Raji (cell line): Measurements from ENCODE around the gene TSPAN4.

Experiments
- POLR2A ChIP-seq: IDR thresholded peaks from 2 replicates; pipeline ENCODE4 v1.6.1; 2011; ENCODE audit warnings: low read depth, low read length, control low read depth; ENCODE audit not compliant: insufficient read depth

Gene TSPAN4

DNA sequence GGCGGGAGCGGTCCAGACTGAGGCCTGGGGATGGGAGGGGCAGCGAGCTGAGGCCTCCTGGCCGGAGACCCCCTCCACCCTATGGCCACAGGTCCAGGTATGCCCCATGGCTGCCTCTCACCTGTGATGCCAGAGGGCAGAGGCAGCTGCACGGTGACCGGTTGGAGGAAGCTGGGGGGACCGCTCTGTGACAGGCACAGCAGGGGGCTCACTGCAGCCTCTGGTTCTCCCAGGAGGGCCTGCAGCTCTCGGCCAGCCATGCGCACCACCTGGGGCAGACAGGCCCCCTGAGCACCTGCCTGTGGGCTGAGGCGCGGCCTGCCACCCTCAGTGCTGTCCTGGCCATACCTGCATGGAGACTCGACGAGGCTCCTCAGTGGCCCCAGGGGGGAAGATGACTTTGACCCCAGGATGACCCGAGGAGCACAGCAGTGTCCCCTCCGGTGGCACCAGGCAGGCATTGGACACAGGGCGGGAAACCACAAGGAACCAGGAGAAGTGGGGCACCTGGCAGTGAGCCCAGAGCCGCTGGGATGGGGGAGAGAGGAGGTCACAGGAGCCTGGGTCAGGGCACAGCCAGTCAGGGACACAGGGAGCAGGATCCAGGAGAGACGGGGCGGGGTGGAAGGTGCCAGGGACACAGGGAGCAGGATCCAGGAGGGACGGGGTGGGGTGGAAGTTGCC is 41.4 kb upstream of the TSPAN4 start:
- no peak for TF ChIP-seq POLR2A

DNA sequence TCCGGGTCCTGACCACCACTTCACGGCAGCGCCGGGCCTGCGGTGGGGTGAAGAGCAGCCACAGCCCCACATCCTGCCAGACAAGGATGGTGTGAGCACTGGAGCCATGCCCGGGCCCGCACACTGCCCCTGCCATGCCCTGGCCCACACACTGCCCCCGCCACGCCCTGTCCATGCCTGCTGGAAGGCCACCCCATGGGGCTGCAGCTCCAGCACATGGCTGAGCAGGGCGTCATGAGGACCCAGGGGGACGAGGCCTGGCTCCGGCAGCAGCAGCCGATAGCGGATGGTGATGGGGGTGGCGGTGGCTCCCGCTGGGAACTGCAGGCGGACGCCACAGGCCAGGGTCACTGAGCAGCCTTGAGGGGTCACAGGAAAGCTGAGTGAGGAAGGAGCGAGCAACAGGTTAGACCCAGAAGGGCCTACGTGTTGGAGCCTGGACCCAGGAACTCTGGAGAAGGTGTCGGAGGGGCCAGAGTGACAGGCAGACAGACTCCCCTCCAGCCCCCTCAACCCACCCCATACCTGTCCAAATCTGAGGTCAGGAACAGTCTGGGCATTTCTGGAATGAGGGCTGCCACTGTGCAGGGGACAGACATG is 40.5 kb upstream of the TSPAN4 start:
- no peak for TF ChIP-seq POLR2A

DNA sequence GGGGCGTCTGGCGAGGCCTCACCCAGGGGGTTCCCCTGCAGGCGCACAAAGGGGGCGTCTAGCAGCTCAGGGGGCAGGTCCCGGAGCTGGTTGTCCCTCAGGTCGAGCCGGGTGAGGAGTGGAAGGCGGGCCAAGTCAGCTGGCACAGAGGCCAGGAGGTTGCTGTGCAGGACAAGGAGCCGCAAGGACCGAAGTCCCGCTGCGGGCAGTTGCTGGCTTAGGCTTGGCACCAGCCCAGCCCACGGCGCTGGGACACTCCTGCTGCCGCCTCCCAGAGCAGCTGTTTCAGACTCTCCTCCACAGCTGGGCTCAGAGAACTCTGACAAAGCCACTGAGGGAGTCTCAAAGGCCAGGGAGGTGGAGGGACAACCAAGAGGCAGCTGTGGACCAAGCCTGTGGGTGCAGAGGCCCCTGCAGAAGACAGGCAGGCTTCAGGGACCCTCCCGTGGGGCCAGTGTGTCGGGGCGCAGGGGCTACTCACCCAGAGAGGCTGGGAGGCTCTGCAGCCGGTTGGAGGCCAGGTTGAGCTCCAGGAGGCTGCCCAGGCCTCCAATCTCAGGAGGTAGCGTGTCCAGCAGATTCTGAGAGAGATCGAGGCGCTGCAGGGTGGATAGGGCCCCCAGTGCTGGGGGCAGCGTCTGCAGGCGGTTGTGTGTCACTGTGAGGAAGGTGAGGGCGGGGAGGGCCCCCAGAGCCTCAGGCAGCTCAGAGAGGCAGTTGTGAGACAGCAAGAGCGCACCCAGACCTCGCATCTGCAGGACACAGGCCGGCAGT is 39.8 kb upstream of the TSPAN4 start:
- TF ChIP-seq POLR2A: no peak

GRCh38 chr11:803467-803742 is 39.2 kb upstream of the TSPAN4 start:
- TF ChIP-seq POLR2A: no peak

- no peak for TF ChIP-seq POLR2A
Observed at GRCh38 chr11:803770-804598, 38.7 kb upstream of the TSPAN4 start.

DNA sequence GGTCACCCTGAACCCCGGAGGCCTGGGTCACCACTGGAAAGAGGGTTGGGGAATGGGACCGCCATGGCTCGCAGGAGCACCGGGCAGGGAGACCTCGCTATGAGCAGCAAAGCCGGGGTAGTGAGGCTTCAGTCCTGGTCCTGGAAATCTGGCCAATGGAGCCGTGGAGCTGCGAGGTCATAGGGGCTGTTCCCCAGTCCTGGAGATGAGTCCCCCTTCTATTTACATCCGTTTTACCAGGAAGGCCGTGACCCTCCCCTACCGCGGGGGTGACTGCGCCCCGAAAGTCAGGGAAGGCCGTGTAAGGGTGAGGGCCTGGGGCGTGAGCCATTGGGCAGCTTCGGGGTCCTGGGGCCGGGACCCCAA is 38.1 kb upstream of the TSPAN4 start:
- TF ChIP-seq POLR2A: no peak; the same call in 1 of the 2 replicates

DNA sequence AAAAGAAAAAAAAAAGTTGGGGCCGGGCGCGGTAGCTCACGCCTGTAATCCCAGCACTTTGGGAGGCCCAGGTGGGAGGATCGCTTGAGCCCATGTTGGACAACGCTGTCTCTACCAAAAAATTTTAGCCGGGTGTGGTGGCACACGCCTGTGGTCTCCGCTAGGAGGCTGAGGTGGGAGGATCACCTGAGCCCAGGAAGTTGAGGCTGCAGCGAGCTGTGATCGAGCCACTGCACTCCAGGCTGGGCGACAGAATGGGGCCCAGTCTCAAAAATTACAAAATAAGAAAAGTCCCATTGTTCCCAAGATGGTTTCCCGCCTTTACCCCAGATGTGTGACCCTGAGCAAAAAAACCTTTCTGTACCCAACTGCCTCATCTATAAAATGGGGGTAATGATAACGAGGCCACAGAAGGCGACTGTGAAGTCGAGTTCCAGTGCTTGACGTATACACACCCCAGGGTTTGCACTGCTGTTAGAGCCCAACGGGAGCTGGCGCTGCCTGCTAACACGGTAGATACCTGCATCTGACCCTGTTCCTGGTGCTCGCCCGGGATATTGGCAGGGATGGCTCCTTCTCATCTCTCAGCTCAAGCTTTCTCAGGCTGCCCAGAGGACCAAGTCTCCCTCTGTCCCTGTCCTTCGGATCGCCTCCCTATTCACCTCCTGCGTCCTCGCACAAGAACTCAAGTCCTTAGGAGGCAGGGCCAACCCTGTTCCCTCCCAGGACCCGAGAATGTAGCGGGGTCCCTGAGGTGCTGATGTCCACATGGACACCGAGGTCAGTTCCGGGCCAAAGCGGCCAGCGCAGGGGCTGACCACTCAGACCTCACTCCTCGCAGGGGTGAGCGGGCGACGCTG is 34.0 kb upstream of the TSPAN4 start:
- TF ChIP-seq POLR2A: no peak

- peak; percentile 76 for TF ChIP-seq POLR2A
Observed at GRCh38 chr11:809287-810039, 33.2 kb upstream of the TSPAN4 start, which contains the start of gene RPLP2. Gene RPLP2, plus strand, starts transcription at chr11:809967. Its CDS starts 268 bp downstream, at chr11:810235.

- TF ChIP-seq POLR2A: no peak
Observed at GRCh38 chr11:810040-810567, 32.5 kb upstream of the TSPAN4 start.

DNA sequence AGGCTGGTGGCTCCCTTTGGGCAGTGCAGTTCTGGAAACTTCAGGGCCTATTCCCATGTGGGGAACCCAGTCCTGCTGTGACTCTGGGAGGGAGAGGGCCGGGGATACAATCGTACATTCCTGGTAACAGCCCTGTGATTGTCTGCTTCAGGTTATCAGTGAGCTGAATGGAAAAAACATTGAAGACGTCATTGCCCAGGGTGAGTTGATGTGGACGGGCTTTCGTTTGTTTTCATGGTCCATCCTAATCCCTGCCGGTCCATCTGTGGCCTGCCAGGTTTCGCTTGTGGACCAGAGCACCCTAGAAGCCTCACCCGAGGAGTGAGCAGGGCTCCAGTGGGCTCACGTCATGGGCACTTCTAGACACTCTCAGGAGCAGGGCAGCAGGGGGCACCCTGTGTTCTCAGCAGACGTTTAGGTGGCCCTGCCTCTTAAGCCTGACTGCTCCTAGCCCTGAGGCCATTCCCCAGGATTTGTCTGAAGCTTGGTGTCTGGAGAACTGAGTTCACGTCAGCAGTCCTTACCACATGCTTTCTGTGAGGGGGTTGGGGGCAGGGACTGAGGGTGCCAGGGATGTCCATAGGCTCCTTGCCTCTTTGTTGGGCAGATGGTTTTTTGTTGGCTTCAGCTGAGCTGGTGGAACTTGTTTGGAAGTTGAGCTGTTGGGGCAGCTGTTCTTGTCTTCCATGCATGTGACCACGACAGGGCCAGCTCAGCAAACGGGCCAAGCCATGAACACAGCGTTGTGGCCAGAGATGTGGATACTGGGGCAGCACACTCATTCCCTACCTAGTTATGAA is 31.0 kb upstream of the TSPAN4 start:
- TF ChIP-seq POLR2A: no peak

- TF ChIP-seq POLR2A: no peak
Observed at GRCh38 chr11:812390-812789, 30.3 kb upstream of the TSPAN4 start.

GRCh38 chr11:813072-813455 is 29.6 kb upstream of the TSPAN4 start:
- no peak for TF ChIP-seq POLR2A
